ENCODE data around the gene ZBTB7C.
A peak's percentile ranks its signal among the peaks of the same experiment; 100 is the strongest.

ZBTB7C gene

DNA sequence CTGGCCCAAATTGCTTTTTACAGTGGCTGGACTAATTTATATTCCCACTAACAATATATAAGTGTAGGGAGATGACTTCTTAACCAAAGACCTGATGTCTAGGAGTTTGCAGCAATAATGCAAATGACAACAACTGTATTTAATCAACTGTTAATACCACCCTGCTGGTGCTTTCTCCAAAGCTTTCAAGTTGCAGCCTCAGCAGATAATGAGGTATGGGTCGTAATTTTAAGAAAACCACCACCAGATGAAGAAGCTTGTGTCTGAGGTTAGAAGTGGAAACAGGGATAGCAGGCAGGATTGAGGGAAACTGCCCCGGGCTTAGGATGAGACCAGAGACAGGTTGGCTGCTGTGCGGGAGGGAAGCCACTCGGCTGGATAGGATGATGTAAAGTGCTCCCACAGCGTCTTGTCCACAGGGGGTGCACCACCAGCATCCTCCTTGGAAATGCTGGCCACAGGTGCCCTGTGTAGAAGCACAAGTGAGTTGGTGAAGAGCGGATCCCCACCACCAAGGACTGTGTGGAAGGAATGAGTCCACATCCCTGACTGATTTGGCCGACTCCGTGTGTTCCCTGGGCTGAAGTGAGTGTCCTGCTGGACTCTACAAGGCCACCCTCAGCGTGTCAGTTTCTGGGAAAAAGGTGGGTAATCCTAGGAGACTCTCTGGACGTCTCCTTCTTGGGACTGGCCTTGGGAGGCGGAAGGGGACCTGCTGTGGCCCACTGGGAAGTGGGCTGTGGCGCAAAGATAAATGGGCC lies 402.6 kb downstream of the ZBTB7C start:
- no peak for DNase-seq

DNA sequence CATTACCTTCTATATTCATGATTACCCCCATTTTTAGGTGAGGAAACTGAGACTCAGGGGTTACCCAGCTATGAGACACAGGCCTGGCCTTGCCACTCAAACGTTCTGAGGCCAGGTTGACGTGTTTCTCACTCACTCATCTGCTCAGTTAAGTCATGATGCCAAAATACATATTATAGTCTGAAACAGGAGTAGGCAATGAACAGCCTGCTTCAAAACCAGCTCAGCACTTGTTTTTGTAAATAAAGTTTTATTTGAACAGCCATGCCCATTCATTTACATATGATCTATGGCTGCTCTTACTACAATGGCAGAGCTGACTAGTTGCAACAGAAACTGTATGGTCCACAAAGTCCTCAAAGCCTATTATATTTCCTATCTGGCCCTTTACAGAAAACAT lies 404.6 kb downstream of the ZBTB7C start:
- no peak for DNase-seq

DNA sequence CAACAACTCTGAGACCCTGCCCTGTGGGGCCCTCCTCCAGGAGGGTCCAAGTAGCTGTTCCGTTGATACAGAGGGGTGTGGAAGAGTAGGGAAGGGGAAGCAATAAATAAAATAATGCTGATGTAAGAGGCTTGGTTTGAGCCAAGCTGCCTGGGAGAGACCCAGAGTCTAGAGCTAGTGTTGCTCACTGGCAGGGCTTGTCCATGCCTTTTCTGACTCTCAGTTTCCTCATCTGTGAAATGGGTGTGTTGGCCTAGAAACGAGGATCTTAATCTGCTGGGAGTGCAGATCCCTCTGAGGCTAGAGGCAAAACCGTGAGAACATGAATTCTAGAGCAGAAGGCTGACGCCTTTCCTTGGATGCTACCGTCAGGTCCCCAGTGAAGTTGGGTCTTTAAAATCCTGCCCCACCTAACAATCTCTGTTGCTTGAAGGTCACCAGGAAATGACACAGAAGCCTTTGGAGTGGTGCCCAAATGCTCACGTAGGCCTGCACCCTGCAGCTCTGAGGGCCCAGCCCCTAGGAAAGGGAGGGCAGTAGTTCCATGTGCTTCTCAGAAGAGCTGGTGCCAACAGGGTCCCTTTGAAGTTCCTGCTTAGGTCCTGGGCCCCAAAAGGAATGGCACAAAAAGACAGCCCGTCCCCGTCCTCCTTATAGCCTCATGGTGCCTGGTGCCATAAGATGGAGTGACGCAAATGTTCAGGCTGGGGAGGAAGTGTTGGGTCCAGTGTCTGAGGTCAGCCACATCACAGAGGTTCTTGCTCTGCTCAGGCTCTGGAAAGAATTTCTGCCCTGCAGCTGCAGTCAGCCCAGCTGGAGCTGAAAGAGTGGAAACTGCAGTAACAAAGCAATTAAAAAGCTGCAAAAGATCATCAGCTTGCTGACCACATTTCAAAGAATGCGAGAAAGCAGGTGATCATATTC lies 405.5 kb downstream of the ZBTB7C start:
- DNase-seq: no peak

DNA sequence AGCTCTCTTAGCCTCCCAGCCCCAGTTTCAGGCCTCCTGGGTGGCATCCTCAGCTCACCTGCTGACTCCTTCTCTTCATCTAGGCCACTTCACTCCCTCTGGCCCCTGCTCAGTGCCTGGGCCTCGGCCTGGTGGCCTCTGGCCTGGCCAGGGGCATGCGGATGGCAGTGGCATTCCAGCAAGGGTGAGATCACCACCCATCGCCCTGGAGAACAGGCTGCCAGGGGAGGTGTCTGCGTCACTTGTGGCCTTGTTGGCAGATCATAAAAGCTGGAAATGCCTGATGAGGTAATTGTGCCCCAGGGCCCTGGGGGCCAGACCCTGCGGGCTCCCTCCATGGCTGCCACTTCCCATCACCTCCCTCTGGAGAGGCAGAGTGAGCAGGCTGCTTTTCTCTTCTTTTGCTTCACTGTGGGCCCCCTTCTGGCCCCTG lies 406.2 kb downstream of the ZBTB7C start:
- no peak for DNase-seq

DNA sequence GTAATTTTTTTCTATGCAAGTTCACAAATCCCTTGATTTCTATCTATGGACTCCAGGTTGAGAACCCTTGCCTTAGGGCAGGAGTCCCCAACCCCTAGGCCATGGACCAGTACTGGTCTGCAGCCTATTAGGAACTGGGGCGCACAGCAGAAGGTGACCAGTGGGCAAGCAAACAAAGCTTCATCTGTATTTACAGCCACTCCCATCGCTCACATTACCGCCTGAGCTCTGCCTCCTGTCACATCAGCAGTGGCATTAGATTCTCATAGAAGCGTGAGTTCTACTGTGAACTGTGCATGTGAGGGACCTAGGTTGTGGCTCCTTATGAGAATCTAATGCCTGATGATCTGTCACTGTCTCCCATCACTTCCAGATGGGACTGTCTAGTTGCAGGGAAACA lies 408.5 kb downstream of the ZBTB7C start:
- no peak for DNase-seq

DNA sequence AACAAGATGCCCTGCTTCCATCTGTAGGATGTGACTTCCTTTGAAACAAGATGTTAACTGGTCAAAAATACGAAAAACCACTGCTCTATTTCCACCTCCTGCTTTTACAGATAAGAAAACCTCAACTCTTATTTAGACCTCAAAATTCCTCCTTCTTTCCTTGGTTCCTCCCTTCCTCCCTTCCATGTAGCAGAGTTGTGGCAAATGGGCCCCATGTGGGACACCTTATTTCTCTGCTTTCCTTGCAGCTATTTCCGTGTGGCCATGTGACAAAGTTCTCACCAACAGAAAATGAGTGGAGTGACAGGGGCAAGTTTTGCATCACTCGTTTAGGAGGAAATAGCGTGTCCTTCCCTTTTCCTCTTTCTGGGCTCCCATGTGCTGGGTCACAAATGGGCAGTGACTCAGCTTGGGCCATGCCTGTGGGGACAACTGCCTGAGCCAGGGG lies 409.4 kb downstream of the ZBTB7C start:
- no peak for DNase-seq

DNA sequence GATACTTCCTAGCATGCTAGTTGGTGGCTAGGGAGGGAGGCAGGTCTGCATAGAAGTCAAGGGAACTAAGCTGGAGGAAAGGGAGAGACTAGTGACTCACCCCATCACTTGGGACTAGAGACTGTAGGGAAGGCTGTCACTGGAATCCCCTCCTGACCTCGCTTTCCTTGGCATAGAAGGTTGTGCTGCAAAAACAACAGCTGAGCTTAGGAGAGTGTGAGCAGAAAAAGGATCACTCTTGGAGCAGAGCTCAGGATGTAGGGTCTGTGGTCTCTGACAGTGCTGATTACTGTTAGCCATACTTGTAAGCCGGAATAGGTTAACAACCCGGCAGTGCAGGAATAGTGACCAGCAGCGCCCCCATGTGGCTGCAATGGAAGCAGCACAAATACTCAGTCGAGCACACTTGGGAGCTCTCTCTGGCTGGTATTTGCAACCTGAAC lies 411.8 kb downstream of the ZBTB7C start:
- DNase-seq: no peak

DNA sequence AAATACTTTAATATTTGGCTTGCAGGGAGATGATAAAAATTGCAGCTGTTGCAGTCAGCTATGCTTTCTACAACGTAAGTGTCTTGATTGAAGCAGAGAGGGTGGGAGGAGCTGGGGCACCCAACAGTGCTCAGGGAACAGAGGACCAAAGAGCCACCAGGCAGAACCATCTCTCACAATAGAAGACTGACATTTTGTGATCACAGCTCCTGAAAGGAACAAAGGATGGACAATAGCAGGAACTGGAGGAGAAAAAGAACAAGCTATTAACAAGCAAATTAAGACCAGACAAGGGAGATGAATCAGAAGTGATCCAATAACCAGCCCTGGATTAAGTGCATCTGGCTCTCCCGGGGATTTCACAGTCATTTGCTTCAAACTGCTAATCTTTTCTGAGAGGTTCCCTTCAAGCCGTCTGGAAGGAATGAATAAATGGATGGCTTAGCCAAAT lies 413.1 kb downstream of the ZBTB7C start:
- no peak for DNase-seq

DNA sequence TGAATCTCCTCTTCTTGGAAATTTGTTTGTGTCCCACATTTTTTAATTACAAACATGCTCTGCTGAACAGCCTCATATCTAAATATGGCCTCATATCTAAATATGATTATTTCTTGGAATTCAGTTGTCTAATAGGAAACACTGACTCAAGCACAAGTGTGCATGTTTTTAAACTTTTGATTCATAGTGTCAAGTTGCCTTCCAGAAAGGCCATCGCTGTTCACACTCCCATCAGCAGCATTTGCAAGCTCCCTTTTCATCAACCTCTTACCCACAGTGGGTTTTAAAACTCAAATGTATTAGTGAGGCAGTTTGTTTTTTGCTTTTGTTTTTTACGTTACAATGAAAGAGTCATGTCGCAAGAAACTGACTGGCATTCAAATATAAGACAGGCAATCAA lies 413.5 kb downstream of the ZBTB7C start:
- no peak for DNase-seq

DNA sequence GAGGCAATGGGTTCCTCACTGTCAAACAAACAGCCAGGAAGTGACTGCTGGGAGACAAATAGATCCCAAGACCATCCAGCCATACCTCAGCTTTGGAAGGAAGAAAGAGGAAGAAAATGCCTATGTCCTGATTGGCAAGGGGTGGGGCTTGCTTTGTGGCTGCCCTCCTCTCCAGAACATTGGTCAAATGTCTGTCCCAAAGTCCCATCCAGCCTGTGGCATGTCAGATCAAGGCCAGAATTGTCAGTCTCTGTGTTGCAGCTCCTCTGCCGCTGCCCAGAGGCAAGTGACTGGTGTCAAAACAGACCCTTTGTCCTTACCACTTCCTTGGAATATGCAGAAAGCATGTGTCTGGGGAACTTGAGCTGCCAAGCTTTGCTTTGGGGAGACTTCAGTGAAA lies 415.8 kb downstream of the ZBTB7C start:
- no peak for DNase-seq

DNA sequence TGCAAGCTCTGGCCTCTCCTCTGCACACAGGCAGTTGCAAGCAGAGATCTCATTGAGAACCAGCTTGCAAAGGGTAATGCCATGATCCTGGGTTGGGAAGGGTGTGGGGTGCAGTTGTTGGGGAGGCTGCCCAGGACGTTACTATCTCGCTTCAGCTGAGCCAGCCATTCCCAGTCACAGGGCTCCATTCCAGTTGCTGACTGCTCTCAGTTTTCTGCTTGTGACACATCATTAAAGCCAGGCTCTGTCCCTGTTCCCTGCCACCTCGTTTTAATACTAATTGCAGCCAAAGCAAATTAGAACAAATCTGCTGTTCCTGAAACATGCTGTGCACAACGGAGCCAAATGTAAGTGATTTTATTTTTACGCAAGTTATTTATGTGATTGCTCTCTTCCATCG lies 416.2 kb downstream of the ZBTB7C start:
- DNase-seq: no peak

DNA sequence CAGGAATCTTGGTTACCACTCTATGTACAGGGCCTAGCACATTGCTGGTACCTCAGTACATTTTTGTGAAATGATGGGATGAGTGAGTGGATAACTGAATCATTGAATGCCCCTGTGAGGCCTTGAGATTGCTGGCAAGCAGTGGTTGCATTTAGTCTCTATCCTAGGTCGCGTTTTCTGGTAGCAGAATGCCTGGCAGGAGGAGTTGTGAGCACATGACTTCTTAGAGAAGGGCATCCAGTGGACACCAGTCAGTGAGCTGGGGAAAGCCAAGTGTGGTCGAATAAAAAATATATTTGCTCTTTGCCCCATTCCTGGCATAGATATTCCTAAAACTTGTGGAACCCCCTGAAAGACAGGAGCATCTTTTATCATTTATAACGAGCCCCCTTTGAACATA lies 416.9 kb downstream of the ZBTB7C start:
- no peak for DNase-seq

DNA sequence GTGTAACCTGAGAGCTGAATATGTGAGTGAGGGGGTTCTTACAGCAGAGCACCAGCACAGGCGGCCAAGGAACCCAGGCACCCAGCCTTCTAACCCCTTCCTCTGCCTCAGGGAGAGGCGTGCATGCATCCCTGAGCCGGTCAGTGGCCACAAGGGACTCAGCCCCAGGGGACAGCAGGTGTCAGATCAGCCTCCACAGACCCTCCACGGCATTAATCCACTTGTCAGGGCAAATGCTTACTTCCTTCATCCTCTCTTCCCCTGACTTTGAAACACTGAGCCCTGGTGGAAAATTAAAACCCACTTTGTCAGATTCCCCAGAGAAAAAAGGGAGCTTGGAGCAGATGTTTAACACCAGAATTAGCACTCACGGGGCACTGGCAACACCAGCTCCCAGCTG lies 418.2 kb downstream of the ZBTB7C start:
- DNase-seq: no peak

DNA sequence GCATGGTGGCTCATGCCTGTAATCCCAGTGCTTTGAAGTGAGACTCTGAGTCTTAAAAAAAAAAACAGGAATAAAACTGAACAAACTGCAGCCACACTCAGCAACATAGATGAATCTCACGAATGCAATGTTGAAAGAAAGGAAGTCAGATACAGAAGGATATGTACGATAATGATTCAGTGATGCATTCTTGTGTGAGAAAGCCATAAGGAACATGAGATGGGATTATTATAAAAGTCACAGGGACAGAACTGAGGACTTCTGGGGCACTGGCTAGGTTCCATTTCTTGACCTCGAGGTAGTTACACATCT lies 421.8 kb downstream of the ZBTB7C start:
- no peak for DNase-seq

DNA sequence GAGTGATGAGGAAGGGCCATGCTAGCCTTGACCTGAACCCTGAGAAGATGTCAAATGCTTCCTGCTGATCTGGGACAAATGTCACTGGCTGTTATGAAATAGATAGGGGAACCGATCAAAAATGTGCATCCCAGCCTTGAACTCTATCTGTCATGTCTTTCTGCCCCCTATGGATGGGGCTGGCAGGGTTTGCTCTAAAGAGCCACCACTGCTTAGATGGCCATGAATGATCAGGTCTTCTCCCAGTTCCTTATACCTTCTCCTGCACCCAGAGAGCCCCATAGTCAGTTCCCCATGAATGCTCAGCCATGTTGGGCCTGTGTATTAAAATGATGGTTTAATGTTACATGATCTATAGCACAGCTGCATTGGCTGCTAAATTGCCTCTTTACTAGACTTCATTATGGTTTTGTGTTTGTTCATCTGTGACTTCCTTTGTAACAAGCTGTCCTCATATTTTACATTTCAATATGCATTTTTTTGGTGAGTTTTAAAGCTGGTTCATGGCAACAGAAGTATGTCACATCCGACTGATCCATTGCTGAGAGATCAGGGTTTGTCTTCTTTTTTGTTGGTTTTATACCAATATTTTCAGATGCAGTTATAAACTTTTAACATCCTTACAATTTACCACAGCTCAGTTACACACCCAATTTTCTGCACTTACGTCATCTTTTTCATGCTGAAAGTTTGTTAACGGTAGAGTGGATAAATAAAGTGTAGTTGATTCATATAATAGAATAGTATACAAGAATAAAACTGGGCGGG lies 422.4 kb downstream of the ZBTB7C start:
- peak; percentile 24 for DNase-seq

DNA sequence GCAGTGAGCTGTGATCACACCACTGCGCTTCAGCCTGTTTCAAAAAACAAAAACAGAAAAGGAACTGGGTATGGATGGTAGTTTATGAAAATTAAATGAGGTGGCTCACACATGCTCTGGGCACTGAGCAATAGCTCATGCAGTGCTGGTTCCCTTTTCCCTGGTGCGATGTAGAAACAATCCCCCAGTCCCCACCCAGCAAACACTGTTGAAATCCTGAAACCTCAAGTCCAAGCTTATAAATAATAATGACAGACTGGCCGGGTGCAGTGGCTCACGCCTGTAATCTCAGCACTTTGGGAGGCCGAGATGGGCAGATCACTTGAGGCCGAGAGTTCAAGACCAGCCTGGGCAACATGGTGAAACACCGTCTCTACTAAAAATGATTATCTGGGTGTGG lies 423.3 kb downstream of the ZBTB7C start:
- no peak for DNase-seq

DNA sequence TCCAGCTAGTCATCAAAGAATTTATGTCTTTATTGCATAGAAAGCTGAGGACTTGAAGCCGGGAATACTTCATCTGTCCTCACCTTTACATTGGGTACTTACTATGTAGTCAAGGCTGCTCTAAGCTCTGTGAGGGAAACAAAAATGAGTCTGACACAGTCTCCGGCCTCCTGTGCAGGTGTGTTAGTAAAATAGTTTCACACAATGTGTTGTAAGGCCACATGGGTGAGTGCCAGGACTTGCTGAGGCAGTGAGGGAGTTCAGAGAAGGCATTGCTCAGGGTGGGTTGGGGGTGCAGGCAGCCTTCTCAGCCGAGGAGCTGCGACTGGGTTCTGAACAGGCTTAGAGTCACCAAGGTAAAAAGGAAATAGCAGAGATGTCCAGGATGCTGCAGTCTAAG lies 424.2 kb downstream of the ZBTB7C start:
- no peak for DNase-seq

DNA sequence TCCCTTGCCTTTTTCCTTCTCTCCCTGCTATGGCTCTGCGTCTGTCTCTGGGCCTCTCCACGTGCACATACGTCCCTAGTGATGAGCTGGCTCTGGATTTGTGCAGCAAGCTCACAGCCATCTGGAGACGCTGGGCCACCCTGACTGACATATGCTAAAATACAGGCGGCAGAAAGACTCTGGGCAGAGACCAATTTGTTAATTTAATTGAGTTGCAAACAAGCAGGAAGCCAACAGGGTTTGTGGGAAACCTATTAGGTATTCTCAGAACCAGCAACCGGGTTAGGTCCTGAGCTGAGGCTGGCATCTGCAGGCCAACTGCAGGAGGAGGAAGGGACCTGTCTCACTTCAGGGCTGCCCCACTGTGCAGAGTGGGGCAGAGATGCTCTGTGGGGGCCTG lies 425.2 kb downstream of the ZBTB7C start:
- peak; percentile 80 for DNase-seq

DNA sequence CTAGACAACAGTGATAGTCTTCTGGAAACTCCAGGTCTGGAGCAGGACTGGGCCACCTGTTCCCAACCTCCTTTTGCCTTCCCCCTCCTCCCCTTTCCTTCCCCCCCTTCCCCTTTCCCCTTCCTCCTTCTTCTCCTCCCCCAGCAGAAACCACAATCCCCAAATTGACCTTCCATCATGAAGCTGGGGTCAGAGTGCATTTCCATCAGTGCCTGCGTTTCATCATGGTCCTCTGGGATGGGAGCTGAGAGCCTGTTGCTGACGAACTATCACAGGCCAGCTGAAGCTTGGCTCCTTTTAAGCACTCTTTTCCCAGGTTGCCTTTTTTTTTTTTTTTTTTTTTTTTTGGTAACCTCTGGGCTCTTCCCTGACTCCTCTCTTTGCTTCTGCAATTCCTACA lies 426.1 kb downstream of the ZBTB7C start:
- DNase-seq: no peak

DNA sequence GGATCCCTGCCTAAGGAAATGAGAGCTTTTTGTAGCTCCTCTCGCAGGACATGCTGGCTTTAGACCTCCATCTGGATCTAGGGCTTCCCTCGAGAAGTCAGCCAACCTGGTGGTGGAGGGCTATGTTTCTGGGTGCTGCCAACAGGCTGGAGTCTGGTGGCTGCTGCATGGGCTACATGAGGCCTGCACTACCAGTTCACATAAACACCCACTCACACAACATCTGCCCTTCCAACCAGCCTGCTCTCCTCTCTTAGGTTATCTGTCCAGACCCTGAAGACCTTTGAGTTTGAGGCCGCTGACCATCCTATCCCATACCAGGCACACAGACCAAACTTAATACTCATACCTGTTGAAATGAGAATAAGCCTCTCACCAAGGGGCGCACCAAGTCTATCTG lies 427.4 kb downstream of the ZBTB7C start:
- no peak for DNase-seq

DNA sequence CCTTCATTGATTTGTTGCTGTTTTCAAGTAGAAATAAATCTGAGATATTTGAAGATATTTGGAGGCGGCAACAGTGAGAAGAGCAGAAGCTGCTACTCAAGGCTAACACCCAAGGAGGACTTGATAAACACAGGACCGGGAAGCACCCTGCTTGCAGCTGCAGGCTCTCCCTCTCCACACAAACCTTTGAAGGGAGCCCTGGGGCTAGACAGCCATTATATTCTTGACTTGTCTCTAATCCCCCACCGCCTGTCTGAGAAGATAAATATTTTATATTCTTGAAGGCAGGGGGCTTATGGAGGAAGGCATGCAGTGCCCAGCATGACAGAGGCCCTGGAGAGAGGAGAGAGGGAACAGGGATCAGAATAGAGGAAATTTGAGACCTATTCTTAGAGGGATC lies 427.9 kb downstream of the ZBTB7C start:
- no peak for DNase-seq

DNA sequence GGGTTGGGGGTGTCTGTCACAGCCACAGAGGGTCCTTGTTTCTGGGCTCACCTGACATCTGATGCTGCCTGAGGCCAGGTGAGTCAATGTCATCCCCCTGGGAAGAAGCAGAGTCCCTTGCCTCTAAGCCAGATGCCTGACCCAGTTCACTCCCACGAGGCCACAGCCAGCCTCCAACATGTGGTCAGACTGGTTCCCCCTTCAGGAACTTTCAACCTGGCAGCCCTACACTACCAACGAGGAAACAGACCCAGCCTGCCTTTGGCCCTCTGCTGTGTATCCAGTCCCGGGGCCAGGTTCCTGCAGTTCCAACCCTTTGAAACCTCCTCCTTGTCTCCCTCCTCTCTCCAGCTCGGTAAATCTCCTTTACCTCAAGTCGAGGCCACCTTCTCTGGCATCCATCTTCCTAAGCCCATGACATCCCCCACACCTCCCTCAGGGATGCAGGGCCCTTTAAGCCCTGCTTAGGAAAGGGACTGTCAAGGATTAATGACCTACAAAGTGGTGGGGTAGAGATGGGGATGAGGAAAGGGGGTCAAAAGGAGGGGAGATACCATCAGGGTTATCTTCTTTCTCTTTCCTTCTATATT lies 429.5 kb downstream of the ZBTB7C start:
- no peak for DNase-seq

DNA sequence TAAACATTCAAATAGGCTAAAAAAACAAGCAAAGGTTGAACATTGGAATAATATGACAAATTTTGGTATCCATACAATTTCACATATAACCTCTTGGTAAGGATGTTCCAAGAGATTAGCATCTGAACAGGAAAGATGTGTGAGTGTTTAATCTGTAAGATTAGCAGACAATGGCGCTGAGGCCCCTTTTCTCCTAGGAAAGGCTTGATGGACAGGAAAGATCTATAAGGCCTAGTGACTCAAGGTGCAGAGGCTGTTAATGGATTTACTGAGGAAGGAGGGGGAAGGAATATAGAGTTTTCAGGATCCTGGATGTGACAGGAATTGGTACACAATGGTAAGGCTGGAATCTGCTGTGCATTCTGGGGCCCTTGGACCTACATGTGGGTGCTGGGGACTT lies 430.6 kb downstream of the ZBTB7C start:
- DNase-seq: no peak

Measured in DMS 273 treated with DMSO at 0.1 percent for 48 hours (cell line).